ENCODE data around the gene ATG12.
"Not testable (repeated sequence)": the region's sequence is repeated elsewhere in the genome, so short reads cannot be mapped to it uniquely, and the experiment has no call there.

The ATG12 gene

DNA sequence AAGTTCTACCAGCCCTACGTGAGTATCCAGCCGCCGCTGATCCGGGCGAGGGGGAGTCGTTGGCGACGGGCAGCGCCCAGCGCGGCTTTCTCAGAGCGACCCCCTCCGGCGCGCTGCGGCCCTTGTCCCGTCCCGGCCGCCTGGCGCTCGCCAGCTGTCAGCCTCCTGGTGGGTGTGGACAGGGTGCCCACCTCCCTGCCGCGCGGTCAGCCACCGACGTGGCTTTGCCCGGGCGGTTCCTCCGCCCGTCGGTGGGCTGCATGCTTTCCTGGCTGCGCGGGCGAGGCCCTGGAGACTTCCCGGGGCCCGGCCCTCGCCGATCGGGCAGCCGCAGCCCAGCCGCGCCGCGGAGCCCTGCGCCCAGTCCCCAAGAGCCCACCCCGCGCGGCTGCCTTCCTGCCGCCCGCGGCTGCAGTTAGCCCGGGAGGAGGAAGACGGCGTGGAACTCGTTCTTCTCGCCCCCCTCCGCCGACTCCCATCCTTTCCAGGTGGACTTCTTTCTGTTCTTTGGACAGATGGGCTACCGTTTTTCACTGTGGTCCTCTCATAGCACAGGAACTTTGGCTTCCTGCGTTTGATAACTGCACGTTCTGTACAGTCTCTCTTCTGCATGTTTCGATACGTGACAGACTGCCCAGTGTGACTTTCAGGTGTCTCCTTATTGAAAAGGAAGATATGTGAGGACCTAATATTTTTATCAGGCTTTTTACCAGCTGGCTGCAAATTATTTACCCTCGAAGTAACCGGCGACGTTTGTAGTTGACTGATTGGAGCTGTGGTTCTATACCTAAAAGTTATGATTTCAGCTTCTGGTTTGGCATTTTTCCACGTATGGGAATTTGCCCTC lies 947 bp upstream of the ATG12 start:
- no peak for DNase-seq

DNA sequence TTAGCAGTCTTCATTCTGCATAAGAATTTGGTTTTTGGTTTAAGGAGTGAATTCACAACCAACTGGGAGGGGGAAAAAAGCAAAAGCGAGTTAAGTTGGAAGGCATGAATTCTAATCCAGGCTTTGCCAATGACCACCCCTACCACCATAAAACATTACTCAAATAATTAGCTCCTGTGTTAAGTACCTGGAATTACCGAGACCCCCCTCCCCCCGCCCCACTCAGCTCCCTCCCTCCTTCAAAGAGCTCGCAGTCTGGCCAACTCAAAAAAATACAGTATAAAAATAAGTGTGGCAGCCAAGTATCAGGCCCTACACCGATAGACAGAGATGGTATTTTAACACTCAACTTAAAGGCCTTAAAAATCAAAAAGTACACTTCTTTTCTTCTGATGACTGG lies 492 bp downstream of the ATG12 start:
- DNase-seq, result no peak

DNA sequence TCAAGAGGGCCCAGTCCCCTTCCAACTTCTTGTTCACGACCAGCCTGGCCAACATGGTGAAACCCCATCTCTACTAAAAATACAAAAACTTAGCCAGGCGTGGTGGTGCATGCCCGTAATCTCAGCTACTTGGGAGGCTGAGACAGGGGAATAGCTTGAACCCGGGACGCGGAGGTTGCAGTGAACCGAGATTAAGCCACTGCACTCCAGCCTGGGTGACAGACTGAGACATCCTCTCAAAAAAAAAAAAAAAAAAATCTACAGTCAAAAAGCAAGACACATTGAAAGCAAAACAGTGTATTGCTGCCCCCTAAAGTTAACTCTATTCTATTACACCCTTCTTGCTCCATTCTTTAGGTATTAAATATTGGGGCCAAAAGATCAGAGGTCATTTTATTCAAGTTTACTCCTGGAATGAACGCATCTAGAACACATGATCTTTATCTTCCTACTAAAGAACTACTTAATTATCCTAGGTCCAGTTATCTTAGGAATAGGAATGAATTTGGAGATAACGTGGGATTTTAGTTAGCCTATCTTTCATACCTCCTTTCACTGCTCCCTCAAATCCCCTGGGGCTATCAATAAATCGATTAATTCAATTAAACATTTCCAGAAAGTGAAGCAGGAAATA lies 2.4 kb downstream of the ATG12 start:
- DNase-seq, result no peak

DNA sequence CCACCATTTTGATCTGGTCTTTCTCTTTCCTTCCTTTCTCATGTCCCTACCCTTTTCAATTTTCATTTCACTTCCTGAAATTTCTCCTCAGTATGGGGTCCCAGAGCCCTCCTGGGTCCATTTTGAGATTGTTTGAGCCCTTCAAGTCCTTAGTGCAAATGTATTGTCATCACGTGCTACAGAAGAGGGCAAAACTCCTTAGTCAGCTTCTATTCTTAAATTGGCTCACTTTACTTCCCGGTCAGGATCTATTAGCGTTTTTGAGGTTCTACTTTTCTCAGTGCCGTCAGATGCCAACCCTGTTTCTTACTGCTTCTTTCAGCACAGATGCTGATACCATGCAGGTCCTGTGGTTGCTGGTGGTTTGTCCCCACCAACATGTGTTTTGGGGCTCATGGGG lies 5.9 kb downstream of the ATG12 start:
- DNase-seq, result no peak

DNA sequence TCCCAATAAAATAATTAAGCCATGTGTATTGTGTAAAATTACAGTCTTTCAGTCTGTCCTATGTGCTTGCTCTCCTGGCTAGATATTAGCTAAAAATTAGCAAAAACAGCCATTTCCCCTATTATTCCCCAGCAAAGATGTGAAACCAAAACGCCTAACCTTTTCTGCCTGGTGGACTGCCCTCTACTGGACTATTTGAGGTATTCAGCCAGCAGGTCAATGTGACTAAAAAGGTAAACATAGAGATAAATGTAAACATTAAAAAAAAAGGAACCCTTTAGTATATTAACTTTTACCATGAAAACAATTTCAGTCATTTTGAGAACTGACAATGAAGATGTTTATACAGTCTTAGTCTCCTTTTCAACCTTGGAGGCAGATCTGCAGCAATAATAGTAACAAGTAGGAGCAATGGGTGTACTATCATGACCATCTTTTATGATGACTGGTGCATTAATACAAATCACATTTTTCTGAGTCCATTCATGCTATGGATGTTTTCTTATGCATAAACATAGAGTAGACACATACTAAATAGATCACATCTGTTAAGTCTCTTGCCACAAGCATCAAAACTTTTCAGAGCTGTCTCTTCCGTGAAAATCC lies 10.1 kb downstream of the ATG12 start:
- DNase-seq, result no peak

DNA sequence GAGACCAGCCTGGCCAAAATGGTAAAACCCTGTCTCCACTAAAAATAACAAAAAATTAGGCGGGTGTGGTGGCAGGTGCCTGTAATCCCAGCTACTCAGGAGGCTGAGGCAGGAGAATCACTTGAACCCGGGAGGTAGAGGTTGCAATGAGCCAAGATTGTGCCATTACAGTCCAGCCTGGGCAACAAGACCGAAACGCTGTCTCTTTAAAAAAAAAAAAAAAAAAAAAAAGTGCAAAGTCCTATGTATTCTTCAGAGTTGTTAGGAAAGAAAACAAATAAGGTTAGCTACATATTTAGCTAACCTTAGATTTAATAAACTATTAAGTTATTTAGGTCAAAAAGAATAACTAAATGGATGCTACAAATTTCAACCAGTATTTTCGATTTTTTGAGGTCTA lies 11.5 kb downstream of the ATG12 start:
- no peak for DNase-seq

DNA sequence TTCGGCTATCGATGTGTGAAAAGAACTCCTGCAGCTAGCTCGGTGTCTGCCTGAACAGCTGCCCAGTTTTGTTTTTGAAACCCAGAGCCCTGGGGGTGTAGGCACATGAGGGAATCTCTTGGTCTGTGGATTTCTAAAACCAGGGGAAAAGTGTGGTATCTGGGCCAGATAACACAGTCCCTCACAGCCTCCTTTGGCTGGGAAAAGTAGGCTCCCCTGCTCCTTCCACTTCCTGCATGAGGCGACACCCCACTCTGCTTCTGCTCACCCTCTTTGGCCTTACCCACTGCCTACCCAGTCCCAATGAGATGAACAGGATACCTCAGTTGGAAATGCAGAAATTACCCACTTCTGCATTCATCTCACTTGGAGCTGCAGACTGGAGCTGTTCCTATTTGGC lies 15.4 kb downstream of the ATG12 start:
- DNase-seq, result no peak

DNA sequence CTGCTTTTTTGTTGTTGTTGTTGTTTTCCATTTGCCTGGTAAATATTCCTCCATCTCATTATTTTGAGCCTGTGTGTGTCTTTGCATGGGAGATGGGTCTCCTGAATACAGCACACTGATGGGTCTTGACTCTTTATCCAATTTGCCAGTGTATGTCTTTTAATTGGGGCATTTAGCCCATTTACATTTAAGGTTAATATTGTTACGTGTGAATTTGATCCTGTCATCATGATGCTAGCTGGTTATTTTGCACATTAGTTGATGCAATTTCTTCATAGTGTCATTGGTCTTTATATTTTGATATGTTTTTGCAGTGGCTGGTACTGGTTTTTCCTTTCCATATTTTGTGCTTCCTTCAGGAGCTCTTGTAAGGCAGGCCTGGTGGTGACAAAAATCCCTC lies 16.4 kb downstream of the ATG12 start:
- not testable (repeated sequence) for DNase-seq

DNA sequence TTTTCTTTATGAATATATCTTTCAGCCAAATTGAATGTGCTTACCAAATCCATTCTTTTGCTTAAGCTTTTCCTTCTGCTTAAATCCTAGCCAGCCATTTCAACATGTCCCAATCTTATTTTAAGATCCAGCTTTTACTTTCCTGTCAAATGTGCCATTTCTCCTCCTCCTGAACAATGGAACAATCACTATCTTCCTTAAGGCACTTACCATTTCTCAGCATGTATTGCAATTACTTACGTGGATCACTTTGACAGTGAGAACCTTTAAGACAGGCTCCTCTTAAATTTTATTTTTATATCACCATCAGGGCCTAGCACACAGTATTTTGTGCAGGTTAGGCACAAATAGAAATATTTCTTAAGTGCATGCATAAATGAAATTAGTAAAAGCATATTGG lies 20.5 kb downstream of the ATG12 start:
- no peak for DNase-seq

DNA sequence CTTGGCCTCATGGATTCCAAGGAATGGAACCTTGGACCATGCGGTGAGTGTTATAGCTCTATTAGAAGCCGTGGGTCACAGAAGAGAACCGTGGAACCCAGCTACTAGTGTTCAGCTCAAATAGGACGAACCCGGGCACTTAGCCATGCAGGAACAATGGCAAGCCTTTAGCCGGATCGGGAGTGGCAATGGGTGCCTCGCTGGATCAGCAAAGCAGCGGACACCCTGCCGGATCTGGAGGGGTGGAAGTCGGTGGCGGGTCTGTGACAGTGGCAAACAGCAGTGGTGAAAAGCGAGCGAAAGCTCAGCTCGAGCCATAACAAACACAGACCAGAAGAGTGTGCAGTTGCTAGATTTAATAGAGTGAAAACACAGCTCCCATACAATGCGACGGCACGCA lies 22.5 kb downstream of the ATG12 start:
- DNase-seq, result no peak

DNA sequence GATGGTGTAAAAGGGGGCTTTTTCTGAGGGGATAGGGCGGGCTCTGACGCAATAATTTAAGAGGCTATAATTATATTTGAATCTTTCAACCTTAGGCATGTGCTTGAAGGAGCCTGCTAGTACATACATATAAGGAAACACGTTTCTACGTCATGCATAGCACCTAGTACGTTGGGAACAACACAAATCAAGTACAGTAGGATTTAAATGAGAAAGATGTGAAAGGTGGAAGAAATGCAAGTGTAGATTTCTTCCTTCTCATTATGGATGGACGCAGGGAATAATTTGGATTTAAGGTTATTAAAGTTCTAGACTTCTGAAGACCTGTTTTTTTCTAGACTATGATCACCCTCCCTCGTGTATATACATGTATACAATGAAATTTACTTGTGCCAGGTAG lies 24.0 kb downstream of the ATG12 start:
- no peak for DNase-seq

DNA sequence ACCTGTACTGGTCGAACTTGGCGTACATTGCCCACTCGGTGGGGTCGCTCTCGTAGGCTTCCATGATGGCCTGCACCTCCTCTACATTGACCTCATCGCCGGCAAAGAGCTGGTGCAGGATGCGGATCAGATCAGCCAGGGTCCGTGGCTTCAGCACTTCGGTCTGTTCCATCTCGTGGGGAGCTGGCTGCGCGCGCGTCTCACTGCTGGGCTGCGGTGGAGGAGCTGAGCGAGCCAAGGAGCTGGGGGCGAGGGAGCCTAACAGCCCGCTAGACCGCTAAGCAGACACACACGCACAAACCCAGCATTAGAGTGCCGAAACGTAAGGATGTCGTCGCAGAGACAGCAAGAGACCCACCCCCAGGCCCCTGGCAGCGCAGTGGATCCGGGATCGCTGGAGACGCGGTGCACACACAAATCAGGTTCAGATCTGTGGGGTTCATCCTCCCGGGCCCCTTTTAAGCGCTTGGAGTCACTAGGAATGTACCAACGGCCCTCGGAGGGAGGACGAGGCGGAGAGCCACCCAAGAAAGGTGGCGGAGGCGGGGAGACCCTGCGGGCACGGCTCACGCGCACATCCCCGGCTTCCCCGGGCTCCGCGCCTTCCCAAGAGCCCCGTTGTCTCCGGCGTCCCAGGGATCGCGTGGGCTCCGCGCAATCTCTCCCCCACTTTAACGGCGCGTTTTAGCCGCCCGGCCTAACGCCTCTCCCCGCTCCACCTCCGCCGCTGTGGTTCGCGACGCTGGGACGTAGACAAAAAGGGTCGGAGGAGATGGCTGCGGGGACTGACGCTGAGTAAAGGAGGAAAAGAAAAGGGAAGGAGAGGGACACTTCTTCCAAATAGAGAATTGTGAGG lies 24.9 kb downstream of the ATG12 start, which contains the start of gene CDO1:
Gene CDO1, minus strand, starts transcription at position 434 of the 856 bp plus-strand sequence. Its CDS starts 262 bp downstream, at position 172.
- no peak for DNase-seq

DNA sequence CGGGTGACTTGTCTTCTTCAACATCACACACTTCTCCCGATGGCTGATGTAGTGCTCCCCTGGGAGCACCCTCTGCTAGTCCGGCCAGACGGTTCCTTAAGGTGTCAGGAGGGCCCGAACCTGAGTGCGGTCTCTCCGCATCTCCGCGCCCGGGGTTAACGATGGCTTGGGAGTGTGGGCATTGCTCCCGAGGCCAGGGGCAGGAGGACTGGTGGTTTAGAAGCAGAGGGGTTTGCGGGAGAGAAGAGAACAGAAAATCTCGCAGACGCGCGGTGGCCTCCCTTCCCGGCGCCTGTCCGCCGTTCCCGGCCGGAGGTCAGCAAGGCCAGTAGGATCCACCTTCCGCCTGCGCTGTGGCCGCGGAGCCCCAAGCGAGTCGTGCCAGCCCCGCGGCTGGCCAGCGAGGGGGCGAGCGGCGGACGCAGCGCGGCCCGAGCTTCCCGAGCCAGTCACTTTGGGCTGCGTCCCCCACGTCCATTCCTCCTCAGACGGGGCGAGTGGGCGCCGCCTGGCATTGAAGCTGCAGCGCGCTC lies 25.6 kb downstream of the ATG12 start:
- no peak for DNase-seq

DNA sequence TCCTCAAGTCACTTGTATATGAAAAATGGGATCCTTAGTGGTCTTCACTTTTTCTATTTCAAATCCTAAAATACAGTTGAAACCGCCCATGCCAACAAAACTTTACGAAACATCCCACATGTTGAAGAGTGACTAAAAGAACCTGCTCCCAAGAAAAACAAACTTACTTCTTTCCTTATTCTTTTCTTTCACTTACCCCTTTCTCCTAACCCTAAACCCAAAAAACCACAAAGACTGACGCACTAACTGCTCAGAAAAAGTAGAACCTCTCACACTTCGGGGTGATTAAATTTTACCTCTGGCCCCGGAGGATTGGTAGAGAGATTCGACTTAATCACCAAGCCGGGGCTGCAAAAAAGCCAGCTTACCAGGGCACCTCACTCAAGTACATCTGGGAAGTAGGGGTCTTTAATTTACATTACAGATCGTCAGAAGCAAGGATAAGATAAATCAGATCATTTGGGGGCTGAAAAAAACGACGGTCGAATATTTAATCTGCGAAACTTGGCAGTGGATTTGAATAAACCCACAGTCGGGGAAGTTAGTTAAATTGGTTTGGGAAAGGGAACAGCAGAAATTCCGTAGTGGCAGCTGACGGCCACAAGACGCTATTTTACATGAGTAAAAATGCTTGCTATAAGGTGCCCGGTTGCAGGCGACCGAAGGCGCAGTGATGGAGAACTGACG lies 26.2 kb downstream of the ATG12 start:
- DNase-seq, result no peak

DNA sequence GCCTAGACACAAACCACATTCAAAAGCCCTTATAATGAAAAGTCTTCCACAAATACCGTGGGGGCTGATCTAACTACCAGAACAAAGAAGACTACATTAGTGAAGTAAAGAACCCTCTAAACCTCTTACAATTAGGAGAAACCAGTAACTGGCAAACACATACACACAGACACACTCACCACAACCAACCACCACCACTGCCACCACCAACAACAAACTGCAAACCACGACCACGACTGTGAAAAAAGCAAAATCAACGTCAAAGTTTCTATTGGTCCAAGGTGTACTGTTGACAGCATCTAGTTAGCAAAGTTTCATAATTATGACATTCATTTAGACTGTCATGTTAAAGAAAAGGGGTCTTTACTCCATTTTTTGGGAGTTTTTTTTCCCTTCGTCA lies 27.6 kb downstream of the ATG12 start:
- no peak for DNase-seq

DNA sequence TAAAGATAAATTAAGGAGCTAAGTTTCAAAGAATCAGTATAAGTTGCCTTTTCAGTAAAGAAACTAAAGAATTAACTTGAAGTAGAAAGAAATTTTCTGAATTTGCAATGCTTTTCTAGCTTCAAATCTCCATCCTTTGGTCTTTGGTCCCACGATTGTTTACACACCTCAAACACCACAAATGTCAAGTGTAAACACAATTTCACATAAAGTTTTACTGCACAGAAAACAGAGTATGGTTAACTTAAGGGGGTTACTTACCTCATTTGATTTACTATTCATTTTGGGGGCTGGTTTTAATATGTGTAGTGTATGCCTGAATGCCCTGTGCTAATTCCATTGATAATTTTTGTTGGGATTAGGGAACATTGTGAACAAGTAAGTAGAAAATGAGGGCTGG lies 29.0 kb downstream of the ATG12 start:
- no peak for DNase-seq

DNA sequence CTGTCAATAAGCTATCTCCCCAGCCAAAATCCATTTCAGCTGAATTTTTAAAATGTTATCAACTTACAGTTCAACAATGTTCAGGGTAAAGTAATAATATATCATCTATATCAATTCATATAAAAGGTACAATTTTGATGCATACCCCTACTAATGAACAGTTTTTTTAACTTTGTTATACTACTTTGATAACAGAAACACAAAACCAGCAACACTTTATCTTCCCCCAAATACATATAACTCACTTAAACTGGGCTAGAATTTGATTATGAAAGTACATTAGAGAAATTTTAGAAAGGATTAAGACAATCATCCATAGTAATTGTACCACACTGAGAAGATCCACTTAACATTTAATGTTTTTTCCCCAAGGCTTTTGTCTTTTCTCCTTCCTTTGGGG lies 30.0 kb downstream of the ATG12 start:
- no peak for DNase-seq

DNA sequence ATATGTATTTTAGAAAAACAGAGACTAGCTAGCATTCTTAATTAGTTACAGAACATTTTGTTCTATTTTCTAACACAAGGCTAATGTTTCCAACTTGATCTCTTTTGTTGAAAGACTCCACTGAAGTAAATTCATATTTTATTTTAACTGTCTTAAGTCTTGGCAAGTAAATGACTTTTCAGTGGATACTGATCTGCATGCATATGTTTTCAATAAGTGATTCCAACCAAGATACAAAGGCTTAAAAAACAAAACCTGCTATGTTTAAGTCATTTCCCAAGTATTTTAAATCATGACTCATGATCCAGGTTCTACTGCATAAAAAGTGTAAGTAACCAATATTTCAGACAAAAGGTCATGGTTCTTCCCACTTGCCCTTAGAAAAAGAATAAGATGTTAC lies 30.6 kb downstream of the ATG12 start:
- no peak for DNase-seq

DNA sequence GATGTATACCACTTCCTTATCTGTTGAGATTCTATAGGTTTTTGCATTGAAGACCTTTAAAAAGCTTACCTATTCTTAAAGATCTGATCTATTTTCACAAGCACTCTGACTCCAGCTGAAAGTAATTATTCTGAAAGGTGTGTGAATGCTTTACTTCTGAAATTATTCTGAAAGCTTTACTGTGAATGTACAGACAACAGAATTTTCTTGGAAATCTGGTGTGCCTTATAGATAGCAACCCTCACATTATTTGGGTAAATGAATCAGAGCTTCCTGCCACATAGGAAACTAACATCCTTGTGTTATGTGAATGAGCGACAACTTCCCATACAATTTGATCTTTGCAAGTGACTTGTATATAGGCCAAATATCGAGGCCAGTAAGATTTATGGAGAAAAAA lies 31.4 kb downstream of the ATG12 start:
- DNase-seq, result no peak

DNA sequence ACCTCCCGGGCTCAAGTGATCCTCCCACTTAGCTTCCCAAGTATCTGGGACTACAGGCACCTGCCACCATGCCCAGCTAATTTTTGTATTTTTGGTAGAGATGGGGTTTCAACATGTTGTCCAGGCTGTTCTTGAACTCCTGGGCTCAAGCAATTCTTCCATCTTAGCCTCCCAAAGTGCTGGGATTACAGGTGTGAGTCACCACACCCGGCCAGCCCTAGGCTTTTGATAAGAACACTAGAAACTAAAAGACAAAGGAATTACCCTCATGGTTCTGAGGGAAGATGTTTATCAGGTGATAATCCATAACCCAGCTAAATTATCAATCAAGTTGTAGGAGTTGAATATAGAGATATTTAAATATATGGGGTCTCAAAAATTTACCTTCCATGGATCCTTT lies 33.3 kb downstream of the ATG12 start:
- not testable (repeated sequence) for DNase-seq

DNA sequence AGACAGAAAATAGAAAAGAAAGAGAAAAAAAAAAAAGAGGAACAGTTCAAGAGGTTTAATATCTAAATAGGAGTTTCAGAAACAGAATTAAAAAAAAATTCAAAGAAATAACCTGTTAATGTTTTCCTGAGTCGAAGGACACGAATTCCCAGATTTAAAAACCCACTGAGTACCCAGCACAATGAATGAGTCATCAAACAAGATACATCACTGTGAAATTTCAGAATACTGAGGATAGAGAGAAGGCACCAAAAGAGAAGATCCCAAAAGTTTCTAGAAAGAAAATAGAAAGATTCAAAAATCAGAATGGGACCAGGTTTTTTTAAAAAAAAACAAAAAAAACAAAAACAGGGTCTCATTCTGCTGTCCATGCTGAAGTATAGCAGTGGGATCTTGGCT lies 33.7 kb downstream of the ATG12 start:
- no peak for DNase-seq

DNA sequence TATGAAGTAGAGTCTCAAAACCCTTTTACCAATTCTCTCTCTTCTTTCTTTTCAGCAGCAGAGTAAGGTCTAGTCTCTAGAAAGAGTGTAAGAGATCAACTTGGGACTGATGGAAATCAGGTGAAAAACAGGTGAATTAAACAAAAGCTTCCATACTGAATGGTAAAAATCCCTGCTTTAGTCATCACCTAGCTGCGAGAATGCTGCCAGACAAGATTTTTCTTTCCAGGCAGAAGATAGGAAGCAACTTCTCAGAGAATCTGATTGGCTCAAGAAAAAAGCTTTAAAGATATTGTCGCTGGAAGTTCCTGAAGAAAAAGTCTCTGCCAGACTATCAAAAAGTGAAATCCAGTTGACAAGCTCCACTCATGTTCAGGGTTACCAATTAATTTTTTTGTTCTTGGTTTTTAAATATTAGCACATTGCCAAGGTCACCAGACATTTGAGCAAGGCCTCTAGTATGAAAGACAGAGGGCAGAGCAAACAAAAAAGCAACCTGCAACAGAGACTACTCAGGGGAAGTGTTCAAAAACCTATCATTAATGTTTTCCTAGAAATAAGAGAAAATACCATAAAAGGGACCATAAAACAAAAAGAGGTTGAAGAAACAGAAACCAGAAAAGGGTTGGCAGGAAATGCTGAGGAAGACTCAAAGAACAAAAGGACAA lies 34.2 kb downstream of the ATG12 start:
- DNase-seq, result no peak
